Stimulated activated effector memory CD8-positive, alpha-beta T cell treated with anti-CD3 and anti-CD28 coated beads, Interleukin-12 subunit alpha, Interleukin-12 subunit beta, amount 100 ng/mL, for 72 hours (primary cell): ENCODE data around the gene SLC27A2.

Experiments
- ATAC-seq: fragments of 150-1000 bp; cut with Tn5 transposase; 2 replicates; pipeline ENCODE4 v1.10.0; 2021
- DNase-seq, 2 donors: peaks; one replicate each; pipeline ENCODE4 v3.0.0; 2021 to 2022; ENCODE audit warnings: low spot score in 2 of 2
- H3K27ac Mint-ChIP-seq: one replicate; pipeline ENCODE4 v1.8.0; 2022; ENCODE audit warnings: mild to moderate bottlenecking, mixed read lengths
- H3K36me3 Mint-ChIP-seq: one replicate; pipeline ENCODE4 v1.8.0; 2022; ENCODE audit warnings: mild to moderate bottlenecking, mixed read lengths
- H3K4me1 Mint-ChIP-seq: one replicate; pipeline ENCODE4 v1.8.0; 2022; ENCODE audit warnings: mixed read lengths
- H3K4me3 Mint-ChIP-seq: one replicate; pipeline ENCODE4 v1.8.0; 2022; ENCODE audit warnings: mild to moderate bottlenecking, mixed read lengths
- H3K9me3 Mint-ChIP-seq: one replicate; pipeline ENCODE4 v1.8.0; 2022; ENCODE audit warnings: mixed read lengths

The SLC27A2 gene

DNA sequence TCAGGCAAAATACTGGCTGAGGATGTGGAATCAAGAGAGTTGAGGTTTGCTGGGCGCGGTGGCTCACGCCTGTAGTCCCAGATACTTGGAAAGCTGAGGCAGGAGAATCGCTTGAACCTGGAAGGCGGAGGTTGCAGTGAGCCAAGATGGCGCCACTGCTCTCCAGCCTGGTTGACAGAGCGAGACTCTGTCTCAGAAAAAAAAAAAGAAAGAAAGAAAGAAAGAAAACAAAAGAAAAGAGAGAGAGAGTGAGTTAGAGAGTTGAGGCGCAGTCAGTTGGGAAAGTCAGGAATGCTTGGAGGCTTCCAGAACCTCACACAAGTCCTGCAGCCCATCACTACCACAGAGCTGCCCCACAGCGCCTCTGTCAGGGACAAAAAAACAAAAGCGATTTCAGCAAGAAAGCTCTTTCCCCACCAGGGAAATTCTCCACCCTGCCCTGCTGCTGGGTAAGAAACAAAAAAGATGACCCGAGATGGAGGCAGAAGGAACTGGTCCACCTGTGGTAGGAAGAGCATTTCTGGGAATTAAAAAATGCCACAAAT is 69.7 kb downstream of the SLC27A2 start:
- Mint-ChIP-seq H3K4me3 (no peak overlapping the region), H3K27ac (peak overlapping the region; percentile 48), H3K9me3 (no peaks in the 10 kb centered on the region), H3K36me3 (no peaks in the 10 kb centered on the region), H3K4me1 (peaks cover 43% of the 10 kb centered on the region)
- ATAC-seq (no peak), DNase-seq (peak in 1 of 2 donors; percentile 33)

GRCh38 chr15:50252556-50252955 is 70.6 kb downstream of the SLC27A2 start:
- H3K36me3 Mint-ChIP-seq: no peaks in the 10 kb centered on the region
- ATAC-seq: no peak
- H3K27ac Mint-ChIP-seq: peak overlapping the region; percentile 51
- H3K4me3 Mint-ChIP-seq: no peak overlapping the region
- H3K4me1 Mint-ChIP-seq: peaks cover 42% of the 10 kb centered on the region
- DNase-seq: peak in 1 of 2 donors; percentile 45
- H3K9me3 Mint-ChIP-seq: no peaks in the 10 kb centered on the region

DNA sequence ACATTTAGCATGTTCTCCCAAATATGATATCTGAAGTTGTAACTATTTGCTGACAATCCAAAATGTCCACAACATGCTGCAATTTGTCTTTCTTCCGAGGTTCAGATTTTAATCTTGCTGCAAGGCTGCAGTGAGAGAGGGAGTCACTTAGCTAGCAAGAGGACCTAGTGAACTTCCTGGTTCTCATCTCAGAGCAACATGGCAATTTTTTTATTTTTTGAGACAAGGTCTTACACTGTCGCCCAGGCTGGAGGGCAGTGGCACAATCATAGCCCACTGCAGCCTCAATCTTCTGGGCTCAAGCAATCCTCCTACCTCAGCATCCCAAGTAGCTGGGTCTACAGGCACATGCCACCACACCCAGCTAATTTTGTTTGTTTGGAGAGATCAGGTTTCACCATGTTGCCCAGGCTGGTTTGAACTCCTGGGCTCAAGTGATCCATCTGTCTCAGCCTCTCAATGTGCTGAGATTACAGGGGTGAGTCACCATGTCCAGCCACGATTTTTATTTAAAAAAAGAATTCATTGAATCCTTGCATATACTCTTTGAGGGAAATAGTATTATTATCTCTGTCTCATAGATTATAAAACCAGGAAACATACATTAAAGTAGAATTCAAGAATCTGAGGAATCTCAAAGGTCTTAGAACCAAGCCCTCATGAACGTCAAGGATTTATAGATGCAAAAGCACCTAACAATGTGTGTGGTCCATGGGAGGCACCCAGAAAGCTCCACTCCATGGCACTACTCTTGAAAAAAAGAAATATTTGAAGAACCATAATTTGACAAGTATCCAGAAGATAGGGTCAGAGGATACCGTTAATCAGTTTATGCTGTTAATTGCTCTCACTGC is 74.4 kb downstream of the SLC27A2 start:
- DNase-seq (no peak), ATAC-seq (no peak)
- peaks cover 9% of the 10 kb centered on the region for H3K36me3 Mint-ChIP-seq
- no peaks in the 10 kb centered on the region for H3K9me3 Mint-ChIP-seq
- H3K4me3 Mint-ChIP-seq: no peak overlapping the region
- H3K4me1 Mint-ChIP-seq: peaks cover 49% of the 10 kb centered on the region
- H3K27ac Mint-ChIP-seq: peak overlapping the region; percentile 41

- DNase-seq (no peak), ATAC-seq (no peak)
- peaks cover 9% of the 10 kb centered on the region for H3K36me3 Mint-ChIP-seq
- H3K4me1 Mint-ChIP-seq: peaks cover 58% of the 10 kb centered on the region
- H3K4me3 Mint-ChIP-seq: no peak overlapping the region
- H3K9me3 Mint-ChIP-seq: no peaks in the 10 kb centered on the region
- H3K27ac Mint-ChIP-seq: peak overlapping the region; percentile 24
These were observed 75.3 kb downstream of the SLC27A2 start for GRCh38 chr15:50257332-50257731.

GRCh38 chr15:50257924-50258323 is 75.9 kb downstream of the SLC27A2 start:
- peaks cover 13% of the 10 kb centered on the region for H3K36me3 Mint-ChIP-seq
- ATAC-seq (no peak), DNase-seq (no peak)
- H3K4me3 Mint-ChIP-seq: no peak overlapping the region
- no peak overlapping the region for H3K27ac Mint-ChIP-seq
- no peaks in the 10 kb centered on the region for H3K9me3 Mint-ChIP-seq
- peaks cover 64% of the 10 kb centered on the region for H3K4me1 Mint-ChIP-seq

DNA sequence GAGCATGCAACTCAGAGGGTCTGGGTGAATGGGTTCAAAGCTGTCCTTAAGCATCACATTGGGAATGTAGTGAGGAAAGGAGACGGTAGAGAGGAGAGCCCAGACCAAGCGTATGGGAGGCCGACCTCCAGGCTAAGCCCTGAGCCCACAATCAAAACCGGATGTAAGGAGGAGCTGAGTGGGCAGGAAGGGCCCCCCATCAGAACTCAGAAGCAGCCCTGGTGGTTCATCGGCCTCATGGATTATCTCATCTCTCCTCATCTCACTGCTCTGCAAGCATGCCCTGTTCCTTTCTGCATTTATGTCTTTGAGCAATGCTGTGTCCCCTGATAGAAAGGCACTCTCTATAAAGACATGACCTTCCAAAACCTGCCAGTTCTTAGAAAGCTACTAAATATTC is 77.3 kb downstream of the SLC27A2 start:
- DNase-seq (no peak), ATAC-seq (peak; percentile 12)
- Mint-ChIP-seq H3K4me3 (peak overlapping the region; percentile 73), H3K9me3 (no peaks in the 10 kb centered on the region), H3K4me1 (peaks cover 76% of the 10 kb centered on the region), H3K36me3 (peaks cover 18% of the 10 kb centered on the region), H3K27ac (peak overlapping the region; percentile 98)

GRCh38 chr15:50260969-50261496 is 79.0 kb downstream of the SLC27A2 start:
- Mint-ChIP-seq H3K36me3 (peaks cover 18% of the 10 kb centered on the region), H3K4me1 (peaks cover 77% of the 10 kb centered on the region)

GRCh38 chr15:50261981-50262380 is 80.0 kb downstream of the SLC27A2 start:
- Mint-ChIP-seq H3K4me3 (peak overlapping the region; percentile 73), H3K27ac (peak overlapping the region; percentile 98), H3K36me3 (peaks cover 18% of the 10 kb centered on the region), H3K9me3 (no peaks in the 10 kb centered on the region), H3K4me1 (peaks cover 73% of the 10 kb centered on the region)
- ATAC-seq (peak; percentile 35), DNase-seq (peak in 1 of 2 donors; percentile 62)

More at GRCh38 chr15:50260969-50261496, 79.0 kb downstream of the SLC27A2 start:
- Mint-ChIP-seq H3K9me3 (no peaks in the 10 kb centered on the region), H3K27ac (peak overlapping the region; percentile 98), H3K4me3 (peak overlapping the region; percentile 73)
- no peak for DNase-seq
- ATAC-seq: peak; percentile 37

- Mint-ChIP-seq H3K36me3 (peaks cover 18% of the 10 kb centered on the region), H3K9me3 (peaks cover 3% of the 10 kb centered on the region), H3K27ac (peak overlapping the region; percentile 98), H3K4me1 (peaks cover 70% of the 10 kb centered on the region), H3K4me3 (peak overlapping the region; percentile 73)
- peak in 1 of 2 donors; percentile 80 for DNase-seq
- ATAC-seq: peak; percentile 68
These were observed 80.5 kb downstream of the SLC27A2 start for GRCh38 chr15:50262533-50262932.

DNA sequence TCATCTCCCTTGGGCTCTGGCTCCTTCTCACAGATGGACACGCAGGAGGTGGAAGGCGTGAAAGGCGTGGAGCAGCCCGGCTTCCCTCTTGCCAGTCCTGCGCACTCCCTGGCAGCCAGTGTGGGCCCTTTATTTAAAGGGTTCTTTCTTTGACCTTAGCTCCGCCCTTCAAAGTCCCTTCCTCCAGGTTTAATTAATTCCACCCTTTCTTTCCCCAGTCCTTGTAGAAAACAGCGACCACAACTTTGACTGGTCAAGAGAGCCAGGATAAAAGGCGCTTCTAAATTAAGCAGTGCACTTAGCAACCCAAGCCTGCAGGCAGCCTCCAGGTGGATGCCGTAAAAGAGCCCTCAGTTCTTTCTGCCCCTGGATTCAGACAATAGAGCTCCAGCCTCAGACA is 83.6 kb downstream of the SLC27A2 start, which contains the start of gene HDC:
TSS of gene HDC (minus strand) at position 107 of the 400 bp plus-strand sequence. CDS start at position 4, 103 bp downstream.
- peak within 1 kb of the TSS; percentile 74 for H3K27ac Mint-ChIP-seq
- DNase-seq (no peak), ATAC-seq (no peak)
- peaks cover 42% of the 10 kb centered on the region for H3K4me1 Mint-ChIP-seq
- peaks cover 3% of the 10 kb centered on the region for H3K9me3 Mint-ChIP-seq
- H3K4me3 Mint-ChIP-seq: no peak within 1 kb of the TSS
- peaks cover 12% of the 10 kb centered on the region for H3K36me3 Mint-ChIP-seq

DNA sequence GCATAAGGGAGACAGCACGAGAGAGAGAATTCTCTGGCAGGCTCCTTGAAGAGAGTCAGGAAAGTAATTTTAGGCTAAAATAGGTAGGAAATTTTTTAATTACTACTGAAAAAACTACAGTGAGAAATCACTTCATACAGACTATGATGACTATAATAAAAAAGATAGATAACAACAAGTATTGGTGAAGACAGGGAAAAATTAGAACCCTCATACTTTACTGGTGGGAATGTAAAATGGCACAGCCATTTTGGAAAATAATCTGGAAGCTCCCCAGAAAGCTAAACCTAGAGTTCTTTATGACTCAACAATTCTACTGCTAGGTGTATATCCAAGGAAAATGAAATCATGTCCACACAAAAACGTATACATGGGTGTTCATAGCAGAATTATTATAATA is 85.6 kb downstream of the SLC27A2 start:
- Mint-ChIP-seq H3K4me1 (peaks cover 22% of the 10 kb centered on the region), H3K9me3 (peaks cover 3% of the 10 kb centered on the region), H3K4me3 (no peak overlapping the region), H3K27ac (no peak overlapping the region), H3K36me3 (peaks cover 8% of the 10 kb centered on the region)
- ATAC-seq (no peak), DNase-seq (no peak)

DNA sequence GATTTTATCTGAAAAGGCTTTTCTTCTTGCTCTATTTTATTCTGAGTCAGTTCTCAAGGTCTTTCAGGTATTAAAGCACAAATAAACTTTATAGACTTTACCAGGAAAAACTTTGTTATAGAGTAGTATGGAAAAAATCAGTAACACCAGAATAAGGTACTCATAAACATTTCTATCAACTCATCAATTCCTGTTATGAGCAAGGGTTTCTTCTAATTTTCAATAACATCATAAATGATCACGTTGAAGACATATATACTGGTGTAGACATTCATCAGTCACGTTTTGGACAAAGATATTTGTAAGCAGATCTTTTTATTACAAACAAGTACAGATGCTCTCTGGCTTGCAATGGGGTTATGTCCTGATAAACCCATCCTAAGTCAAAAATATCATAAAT is 93.1 kb downstream of the SLC27A2 start:
- Mint-ChIP-seq H3K27ac (peak overlapping the region; percentile 71), H3K9me3 (no peaks in the 10 kb centered on the region), H3K4me1 (peaks cover 13% of the 10 kb centered on the region), H3K36me3 (peaks cover 25% of the 10 kb centered on the region), H3K4me3 (peak overlapping the region; percentile 13)
- ATAC-seq: peak; percentile 62
- no peak for DNase-seq

DNA sequence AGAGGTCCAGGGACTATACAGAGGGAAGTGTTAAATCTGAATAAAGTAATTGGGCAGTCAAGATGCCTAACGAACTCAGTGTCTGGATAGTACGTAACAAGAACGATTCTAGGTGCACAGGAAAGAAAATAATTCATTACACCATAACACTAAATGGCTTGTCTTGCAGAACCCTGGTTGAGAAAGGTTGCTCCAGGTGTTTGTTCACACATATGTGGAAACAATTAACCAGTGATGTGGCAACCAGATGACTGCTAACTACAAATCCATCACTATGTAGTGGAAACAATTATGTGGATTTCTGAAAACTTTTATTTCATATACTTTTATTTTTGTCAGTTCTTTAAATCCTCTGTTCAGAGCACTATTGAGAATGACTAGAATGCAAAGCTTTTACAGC is 93.9 kb downstream of the SLC27A2 start:
- DNase-seq: no peak
- peak overlapping the region; percentile 44 for H3K27ac Mint-ChIP-seq
- peaks cover 30% of the 10 kb centered on the region for H3K36me3 Mint-ChIP-seq
- no peak overlapping the region for H3K4me3 Mint-ChIP-seq
- ATAC-seq: no peak
- H3K9me3 Mint-ChIP-seq: no peaks in the 10 kb centered on the region
- peaks cover 13% of the 10 kb centered on the region for H3K4me1 Mint-ChIP-seq

- Mint-ChIP-seq H3K4me3 (no peak overlapping the region), H3K27ac (no peak overlapping the region), H3K36me3 (peaks cover 30% of the 10 kb centered on the region), H3K4me1 (peaks cover 13% of the 10 kb centered on the region), H3K9me3 (no peaks in the 10 kb centered on the region)
- DNase-seq (no peak), ATAC-seq (no peak)
These were observed 95.4 kb downstream of the SLC27A2 start for GRCh38 chr15:50277370-50277769.

DNA sequence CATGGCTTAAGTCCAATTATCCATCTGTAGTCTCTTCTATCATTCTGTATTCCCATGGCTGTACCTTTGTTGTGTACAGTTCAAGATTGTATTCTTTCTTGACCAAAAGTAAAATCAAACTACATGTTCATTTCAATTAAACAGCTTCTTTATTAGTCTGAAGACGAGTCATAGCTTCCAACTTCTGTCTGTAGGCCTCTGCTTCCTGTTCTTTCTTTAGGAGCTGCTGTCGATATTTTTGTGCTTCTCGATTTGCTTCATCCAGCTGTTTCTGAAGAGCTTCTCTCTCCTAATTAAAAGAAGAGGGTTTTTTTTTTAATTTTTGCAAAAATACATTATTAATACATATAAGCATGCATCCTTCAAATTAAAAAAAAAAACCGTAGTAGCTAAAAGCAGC is 96.5 kb downstream of the SLC27A2 start:
- no peaks in the 10 kb centered on the region for H3K9me3 Mint-ChIP-seq
- peaks cover 13% of the 10 kb centered on the region for H3K4me1 Mint-ChIP-seq
- H3K4me3 Mint-ChIP-seq: no peak overlapping the region
- peaks cover 30% of the 10 kb centered on the region for H3K36me3 Mint-ChIP-seq
- DNase-seq (no peak), ATAC-seq (no peak)
- H3K27ac Mint-ChIP-seq: peak overlapping the region; percentile 40
